Karpas-422 (cell line): Measurements from ENCODE around the gene THTPA. TPM values are rescaled to one million over a fixed set of nuclear protein-coding genes. Genes with fewer than 3 reads are reported as not detected.

Experiments
- DNase-seq: peaks from one replicate; pipeline ENCODE4 v3.0.0-alpha.2; 2015
- H2AFZ ChIP-seq: fragments of 200-600 bp; sonication (generic); 2 replicates; pipeline ENCODE4 v1.6.1; 2014; ENCODE audit warnings: antibody characterized with exemption, low read length, mixed read lengths
- H3K27ac ChIP-seq: fragments of 200-600 bp; sonication (generic); 2 replicates; pipeline ENCODE4 v1.5.1; 2014; ENCODE audit warnings: mild to moderate bottlenecking, low read length, moderate library complexity
- H3K27me3 ChIP-seq: fragments of 200-600 bp; sonication (generic); 2 replicates; pipeline ENCODE4 v1.6.1; 2014; ENCODE audit warnings: low read length, mixed read lengths
- H3K36me3 ChIP-seq: fragments of 200-600 bp; sonication (generic); 2 replicates; pipeline ENCODE4 v1.6.1; 2014; ENCODE audit warnings: low read length, mixed read lengths; ENCODE audit not compliant: insufficient read depth
- H3K4me1 ChIP-seq: fragments of 200-600 bp; sonication (generic); 2 replicates; pipeline ENCODE4 v1.6.1; 2014; ENCODE audit warnings: mild to moderate bottlenecking, low read length, mixed read lengths
- H3K4me2 ChIP-seq: fragments of 200-600 bp; sonication (generic); 2 replicates; pipeline ENCODE4 v1.6.1; 2014; ENCODE audit warnings: low read length, low read depth, mild to moderate bottlenecking; ENCODE audit not compliant: poor library complexity, severe bottlenecking
- H3K4me3 ChIP-seq: fragments of 200-600 bp; sonication (generic); 2 replicates; pipeline ENCODE4 v1.5.1; 2014; ENCODE audit warnings: mild to moderate bottlenecking, antibody characterized with exemption, low read length, mixed read lengths
- H3K79me2 ChIP-seq: fragments of 200-600 bp; sonication (generic); 2 replicates; pipeline ENCODE4 v1.6.1; 2014; ENCODE audit warnings: mild to moderate bottlenecking, low read length, mixed read lengths
- H3K9ac ChIP-seq: fragments of 200-600 bp; sonication (generic); 2 replicates; pipeline ENCODE4 v1.6.0; 2014; ENCODE audit warnings: low read length
- H3K9me2 ChIP-seq: fragments of 200-600 bp; sonication (generic), shearing (Covaris generic); replicated peaks from 2 replicates; pipeline ENCODE4 v1.6.0; 2014; ENCODE audit warnings: mild to moderate bottlenecking, low read length, moderate library complexity; ENCODE audit not compliant: insufficient read depth
- H3K9me3 ChIP-seq: fragments of 300-700, 200-600 bp; sonication (generic); 2 replicates; pipeline ENCODE4 v1.6.1; 2014; ENCODE audit warnings: low read length, mixed read lengths
- H4K20me1 ChIP-seq: fragments of 200-600 bp; sonication (generic); 2 replicates; pipeline ENCODE4 v1.6.1; 2014; ENCODE audit warnings: mild to moderate bottlenecking, antibody characterized with exemption, low read length, low read depth; ENCODE audit not compliant: insufficient read depth
- total RNA-seq: library from RNA; depleted of rRNA; stranded (reverse); fragments of >200 nt; shearing (Covaris generic); gene quantifications from 2 replicates; pipeline ENCODE4 v1.2.3, GENCODE V29; 2014; ENCODE audit warnings: low replicate concordance

THTPA gene
- total RNA-seq, 1 experiment from 2014 or later: 16.2 TPM

DNA sequence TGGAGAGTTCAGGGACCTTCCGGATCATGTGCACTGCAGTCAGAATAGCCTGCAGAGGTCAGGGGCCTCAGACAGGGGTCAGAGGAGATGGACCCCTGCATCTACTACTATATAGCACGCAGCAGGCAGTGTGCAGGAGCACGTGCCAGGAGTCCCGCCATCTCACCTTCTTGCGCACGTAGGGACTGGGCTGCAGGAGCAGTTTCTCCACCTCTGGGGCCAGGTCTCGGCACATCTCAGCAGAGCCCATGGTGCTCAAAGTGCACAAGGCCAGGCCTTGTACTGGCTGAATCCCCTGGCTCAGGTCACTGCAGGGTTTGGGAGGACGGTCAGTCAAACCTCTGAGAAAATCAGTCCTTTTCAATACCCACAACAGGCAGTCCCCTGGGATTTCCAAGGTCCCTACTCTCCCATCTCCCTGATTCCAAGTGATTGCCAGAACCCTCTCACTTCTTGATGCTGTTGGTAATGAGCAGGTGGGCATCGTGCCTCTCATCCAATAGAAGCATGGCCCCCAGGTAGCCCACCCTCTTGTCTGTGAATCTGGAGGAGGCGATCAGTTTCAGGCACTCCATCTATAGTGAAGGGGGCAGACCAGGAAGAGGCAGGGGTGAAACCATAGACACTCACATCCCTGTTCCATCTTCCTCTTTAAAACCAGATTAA, 10.2 kb downstream of the THTPA start:
- Histone ChIP-seq H3K36me3 (peaks cover 25% of the 10 kb centered on the region; the same call in 1 of the 2 replicates), H3K4me3 (peak overlapping the region; percentile 88), H3K27me3 (no peaks in the 10 kb centered on the region), H3K79me2 (peaks cover 23% of the 10 kb centered on the region), H3K9me2 (no peaks in the 10 kb centered on the region), H3K9me3 (no peaks in the 10 kb centered on the region), H3K4me1 (peaks cover 34% of the 10 kb centered on the region), H2AFZ (no peak overlapping the region), H3K27ac (peak overlapping the region; percentile 67; the same call in 1 of the 2 replicates), H3K4me2 (peak overlapping the region; percentile 92), H4K20me1 (no peaks in the 10 kb centered on the region; the same call in 1 of the 2 replicates), H3K9ac (peak overlapping the region; percentile 87)
- DNase-seq: no peak

DNA sequence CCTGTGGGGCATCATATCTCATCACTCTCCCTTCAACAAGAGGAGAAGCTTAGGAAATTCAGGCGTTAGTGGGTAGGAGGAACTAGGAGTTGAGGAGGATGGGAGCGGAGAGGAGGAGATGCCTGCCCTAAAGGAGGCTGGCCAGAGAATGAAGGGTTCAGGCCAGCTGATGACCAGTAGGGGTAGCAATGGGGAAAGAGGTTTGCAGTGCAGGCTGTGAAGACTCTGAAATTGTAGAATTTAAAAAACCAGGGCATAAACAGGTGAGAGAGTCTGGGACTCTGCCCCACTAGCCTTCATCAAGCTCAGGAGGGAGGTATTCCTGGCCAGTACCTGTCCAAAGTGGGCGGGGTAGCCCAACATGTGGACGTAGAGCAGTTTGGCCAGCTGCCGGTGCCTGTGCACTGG, 10.7 kb downstream of the THTPA start:
- H3K4me3 ChIP-seq: peak overlapping the region; percentile 88
- H3K9me2 ChIP-seq: no peaks in the 10 kb centered on the region
- peaks cover 34% of the 10 kb centered on the region for H3K4me1 ChIP-seq
- H3K9ac ChIP-seq: peak overlapping the region; percentile 87
- H3K27ac ChIP-seq: peak overlapping the region; percentile 67; the same call in 1 of the 2 replicates
- H3K79me2 ChIP-seq: peaks cover 23% of the 10 kb centered on the region
- no peaks in the 10 kb centered on the region for H3K27me3 ChIP-seq
- no peaks in the 10 kb centered on the region for H3K9me3 ChIP-seq
- peaks cover 22% of the 10 kb centered on the region; the same call in 1 of the 2 replicates for H3K36me3 ChIP-seq
- DNase-seq: no peak
- peak overlapping the region; percentile 80; the same call in 1 of the 2 replicates for H2AFZ ChIP-seq
- H3K4me2 ChIP-seq: peak overlapping the region; percentile 92
- no peaks in the 10 kb centered on the region; the same call in 1 of the 2 replicates for H4K20me1 ChIP-seq

DNA sequence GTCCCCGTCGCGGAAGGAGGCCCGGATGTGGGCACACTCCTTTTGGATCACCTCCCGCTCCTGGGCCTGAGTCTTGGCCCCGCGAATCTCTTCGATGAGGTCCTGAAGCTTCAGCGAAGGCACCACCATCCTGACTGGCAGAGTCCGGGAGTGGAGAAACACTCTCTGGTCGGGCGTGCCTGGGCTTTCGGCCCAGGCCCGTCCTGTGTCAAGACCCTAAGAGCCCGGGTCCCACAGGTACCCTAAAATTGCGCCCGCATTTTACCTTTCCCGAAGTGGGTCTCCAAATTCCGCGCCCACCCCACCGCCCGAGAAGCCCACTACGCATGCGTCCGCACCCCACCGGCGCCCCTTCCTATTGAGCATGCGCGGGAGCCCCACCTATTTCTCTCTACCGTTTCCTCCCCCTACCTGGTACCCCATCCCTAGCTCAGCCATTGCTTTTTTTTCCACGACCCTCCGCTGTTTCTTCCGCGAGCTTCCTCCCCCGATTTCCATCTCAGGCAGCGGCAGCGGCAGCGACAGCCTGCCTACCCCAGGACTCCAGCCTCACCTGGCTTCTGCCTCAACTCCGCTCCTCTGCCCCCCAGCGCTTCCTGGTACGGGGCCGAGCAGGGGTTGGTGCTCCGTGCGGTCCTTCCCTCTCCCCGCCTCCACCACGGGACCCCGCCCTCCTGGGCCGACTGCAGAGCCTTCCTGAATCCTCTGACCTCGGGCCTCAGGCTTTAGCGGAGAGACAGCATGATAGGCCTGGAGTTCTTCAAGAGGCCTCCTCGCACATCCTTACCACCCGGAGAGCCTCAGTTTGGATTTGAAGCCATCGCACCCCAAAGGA, 11.3 kb downstream of the THTPA start, which contains the start of gene AP1G2:
Gene AP1G2, minus strand, starts transcription at position 606 of the 835 bp plus-strand sequence. Its CDS starts 477 bp downstream, at position 129.
- Histone ChIP-seq H3K4me1 (peaks cover 34% of the 10 kb centered on the region), H3K36me3 (peaks cover 16% of the 10 kb centered on the region; the same call in 1 of the 2 replicates), H4K20me1 (no peaks in the 10 kb centered on the region; the same call in 1 of the 2 replicates), H3K9me2 (no peaks in the 10 kb centered on the region), H3K27me3 (no peaks in the 10 kb centered on the region), H3K4me2 (peak within 1 kb of the TSS; percentile 92), H2AFZ (peak within 1 kb of the TSS; percentile 80; the same call in 1 of the 2 replicates), H3K79me2 (peaks cover 23% of the 10 kb centered on the region), H3K9ac (peak within 1 kb of the TSS; percentile 87), H3K27ac (peak within 1 kb of the TSS; percentile 67), H3K9me3 (no peaks in the 10 kb centered on the region), H3K4me3 (peak within 1 kb of the TSS; percentile 88)
- peak; percentile 99 for DNase-seq

DNA sequence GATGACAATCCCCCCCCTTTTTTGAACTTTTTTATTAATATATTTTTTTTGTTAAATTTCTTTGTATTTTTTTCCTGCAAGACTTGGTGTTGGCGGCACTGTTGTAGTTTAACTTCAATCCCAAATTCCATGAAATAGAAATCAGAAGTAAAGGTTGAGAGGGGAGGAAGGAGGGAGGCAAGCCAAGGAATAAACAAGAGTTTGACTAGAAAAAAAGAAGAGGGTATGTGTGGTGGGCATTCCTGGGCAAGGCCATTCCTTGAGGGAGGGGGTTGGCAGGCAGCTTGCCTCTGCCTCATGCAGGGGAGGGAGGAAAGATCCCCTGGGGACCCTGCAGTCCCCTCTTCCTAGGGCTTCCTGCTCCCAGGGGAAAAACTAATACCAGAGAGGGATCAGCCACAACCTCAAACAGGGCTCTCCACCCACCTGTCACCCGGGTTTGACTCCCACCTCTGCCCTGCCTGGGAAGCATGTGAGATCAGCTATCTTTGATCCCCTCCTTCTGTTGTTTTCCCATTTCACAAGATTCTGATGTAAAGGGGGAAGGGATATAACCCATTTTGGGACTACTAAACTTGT, 12.0 kb downstream of the THTPA start:
- Histone ChIP-seq H4K20me1 (no peaks in the 10 kb centered on the region), H2AFZ (no peak overlapping the region), H3K4me1 (peaks cover 34% of the 10 kb centered on the region), H3K9me2 (no peaks in the 10 kb centered on the region), H3K4me2 (peak overlapping the region; percentile 92), H3K9ac (peak overlapping the region; percentile 87), H3K36me3 (peaks cover 14% of the 10 kb centered on the region; the same call in 1 of the 2 replicates), H3K27me3 (no peaks in the 10 kb centered on the region), H3K4me3 (peak overlapping the region; percentile 88), H3K27ac (peak overlapping the region; percentile 67), H3K79me2 (peaks cover 23% of the 10 kb centered on the region), H3K9me3 (no peaks in the 10 kb centered on the region)
- DNase-seq: peak; percentile 56

DNA sequence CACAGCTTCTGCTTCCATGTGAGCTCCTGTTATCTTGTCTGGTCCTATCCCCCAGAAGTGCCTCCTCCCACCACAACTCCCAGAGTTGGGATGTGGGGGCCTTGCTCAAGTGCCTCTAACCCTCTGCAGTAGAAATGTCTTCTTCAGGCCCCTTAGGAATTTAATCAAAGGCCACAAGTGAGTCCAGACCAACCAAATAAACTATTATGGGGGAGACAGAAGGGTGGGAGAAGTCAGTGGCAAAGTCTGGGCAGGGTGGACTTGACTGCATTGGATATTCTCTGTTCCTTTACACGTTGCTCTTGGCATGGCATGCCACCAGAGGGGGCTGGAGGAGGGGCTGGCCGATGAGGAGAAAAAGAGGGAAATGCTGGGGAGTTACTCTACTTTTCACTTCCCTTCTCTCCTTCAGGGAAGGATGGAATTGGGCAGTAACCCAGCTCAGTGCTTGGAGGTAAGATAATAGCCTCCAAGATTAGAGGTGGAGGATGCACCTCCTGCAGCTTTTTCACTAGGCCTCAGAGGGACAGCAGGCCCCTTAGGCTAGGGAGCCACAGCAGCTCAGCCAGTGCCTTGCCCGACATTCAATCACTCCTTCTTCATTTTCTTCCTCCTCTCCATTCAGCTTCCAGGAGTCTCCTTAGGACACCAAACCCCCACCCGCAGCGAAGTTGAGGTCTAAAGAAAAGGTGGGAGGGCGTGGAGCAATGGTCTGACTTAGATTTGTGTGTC, 12.7 kb downstream of the THTPA start:
- H3K4me1 ChIP-seq: peaks cover 34% of the 10 kb centered on the region
- H3K27ac ChIP-seq: peak overlapping the region; percentile 67
- no peaks in the 10 kb centered on the region for H3K27me3 ChIP-seq
- no peaks in the 10 kb centered on the region for H3K9me2 ChIP-seq
- H3K79me2 ChIP-seq: peaks cover 23% of the 10 kb centered on the region
- no peak overlapping the region for H2AFZ ChIP-seq
- peak overlapping the region; percentile 88 for H3K4me3 ChIP-seq
- peaks cover 14% of the 10 kb centered on the region; the same call in 1 of the 2 replicates for H3K36me3 ChIP-seq
- no peaks in the 10 kb centered on the region for H3K9me3 ChIP-seq
- peak; percentile 83 for DNase-seq
- H3K9ac ChIP-seq: peak overlapping the region; percentile 87
- peak overlapping the region; percentile 92 for H3K4me2 ChIP-seq
- no peaks in the 10 kb centered on the region for H4K20me1 ChIP-seq

DNA sequence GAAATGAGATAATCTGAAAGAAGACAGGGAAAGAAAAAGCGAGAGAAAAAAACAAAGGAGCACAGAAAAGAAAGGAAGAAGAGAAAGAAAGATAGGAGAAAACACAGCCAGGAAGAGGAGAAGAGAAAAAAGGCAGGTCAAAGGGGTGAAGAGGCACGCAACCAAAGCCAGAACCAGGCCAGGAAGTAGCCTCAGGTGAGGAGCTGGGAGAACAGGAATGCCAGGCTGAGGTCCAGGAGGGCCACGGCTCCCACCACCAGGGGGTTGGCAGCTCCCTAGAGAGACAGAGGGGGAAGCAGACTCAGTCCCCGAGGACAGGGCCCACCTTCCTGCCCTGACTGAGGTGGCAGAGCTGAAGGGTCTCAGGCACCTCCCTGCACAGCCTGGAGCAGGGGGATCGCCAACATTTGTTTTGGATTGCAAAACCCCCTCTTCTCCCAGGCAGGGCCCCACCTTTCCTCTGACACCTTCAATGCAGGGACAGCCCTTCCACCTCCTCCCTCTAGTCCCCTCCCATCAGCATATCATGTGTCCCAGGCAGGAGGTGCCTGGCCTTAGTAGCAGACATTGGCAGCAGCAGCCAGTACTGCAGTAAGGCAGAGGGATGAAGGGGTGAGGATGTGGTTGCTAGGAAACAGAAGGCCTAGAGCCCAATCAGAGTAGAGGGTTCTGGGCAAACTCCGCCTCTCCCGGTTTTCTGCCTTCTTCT, 13.5 kb downstream of the THTPA start:
- H4K20me1 ChIP-seq: no peaks in the 10 kb centered on the region
- H3K27me3 ChIP-seq: no peaks in the 10 kb centered on the region
- no peak overlapping the region for H3K4me3 ChIP-seq
- H3K9me2 ChIP-seq: no peaks in the 10 kb centered on the region
- peaks cover 34% of the 10 kb centered on the region for H3K4me1 ChIP-seq
- H3K4me2 ChIP-seq: peak overlapping the region; percentile 92
- peak overlapping the region; percentile 67; the same call in 1 of the 2 replicates for H3K27ac ChIP-seq
- H3K9ac ChIP-seq: peak overlapping the region; percentile 87; the same call in 1 of the 2 replicates
- peaks cover 14% of the 10 kb centered on the region; the same call in 1 of the 2 replicates for H3K36me3 ChIP-seq
- peak; percentile 81 for DNase-seq
- H2AFZ ChIP-seq: no peak overlapping the region
- no peaks in the 10 kb centered on the region for H3K9me3 ChIP-seq
- peaks cover 23% of the 10 kb centered on the region for H3K79me2 ChIP-seq

DNA sequence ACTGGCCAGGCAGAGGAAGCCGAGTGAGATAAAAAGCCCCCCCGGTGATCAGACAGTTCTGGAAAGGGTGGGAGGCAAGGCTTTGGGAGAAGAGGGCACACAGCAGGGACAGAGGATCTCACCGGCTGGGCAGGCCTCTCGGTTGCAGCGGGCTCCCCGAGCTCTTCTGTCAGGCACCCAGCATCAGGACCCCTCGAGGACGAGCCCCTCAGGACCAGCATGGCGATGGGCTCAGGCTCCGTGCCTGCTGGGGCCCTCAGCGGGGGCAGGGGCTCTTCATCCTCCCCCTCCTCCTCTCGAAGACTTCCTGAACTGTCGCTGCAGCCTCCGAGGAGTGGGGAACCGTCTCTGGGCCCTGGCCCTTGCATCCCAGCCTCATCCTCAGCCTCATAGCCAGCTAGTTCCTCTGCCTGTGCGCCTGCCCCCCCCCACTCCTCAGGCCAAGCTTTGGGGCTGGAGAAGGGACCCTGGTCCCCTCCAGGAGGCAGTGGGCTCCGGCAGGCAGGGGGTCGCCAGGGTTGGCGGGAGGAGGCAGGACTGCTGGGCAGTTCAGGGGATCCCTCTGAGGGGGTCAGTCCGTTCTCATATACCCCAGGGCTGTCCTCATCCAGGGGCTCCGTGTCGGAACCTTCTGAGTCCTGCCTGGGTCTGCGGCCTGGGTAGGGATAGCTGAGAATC, 14.9 kb downstream of the THTPA start:
- Histone ChIP-seq H3K79me2 (peaks cover 20% of the 10 kb centered on the region), H3K4me1 (peaks cover 34% of the 10 kb centered on the region), H3K4me2 (no peak overlapping the region), H3K4me3 (no peak overlapping the region), H3K9me2 (no peaks in the 10 kb centered on the region), H3K36me3 (peaks cover 2% of the 10 kb centered on the region; the same call in 1 of the 2 replicates), H3K9me3 (no peaks in the 10 kb centered on the region), H4K20me1 (no peaks in the 10 kb centered on the region), H3K27ac (no peak overlapping the region), H3K27me3 (no peaks in the 10 kb centered on the region), H2AFZ (no peak overlapping the region), H3K9ac (no peak overlapping the region)
- DNase-seq: no peak
